ENCODE data around the gene CRIP1.

CRIP1 gene

GRCh38 chr14:105503935-105504692 is 17.4 kb downstream of the CRIP1 start:
- no peak overlapping the region for H3K4me2 ChIP-seq (ENCODE audit: low read depth, low read length, poor library complexity, severe bottlenecking)
- no peaks in the 10 kb centered on the region for H3K9me2 ChIP-seq (replicated peaks; ENCODE audit: insufficient read depth, low read length)
- H3K27me3 ChIP-seq (ENCODE audit: low read length): no peaks in the 10 kb centered on the region
- H3K27ac ChIP-seq (ENCODE audit: low read depth, low read length): no peak overlapping the region
- H3K4me3 ChIP-seq (ENCODE audit: insufficient read depth, low read length, poor library complexity, severe bottlenecking): no peak overlapping the region
- no peak for TF ChIP-seq CTCF (IDR thresholded peaks at IDR 0.05; ENCODE audit: insufficient read depth, low read length, poor library complexity, severe bottlenecking)
- no peak for TF ChIP-seq EZH2phosphoT487 (conservative IDR thresholded peaks at IDR 0.05; ENCODE audit: low read length)
- no peaks in the 10 kb centered on the region for H3K79me2 ChIP-seq (ENCODE audit: insufficient read depth, low read length)
- H4K20me1 ChIP-seq (ENCODE audit: low read depth, low read length): no peaks in the 10 kb centered on the region
- H3F3A ChIP-seq (ENCODE audit: insufficient read depth): no peaks in the 10 kb centered on the region
- H2AFZ ChIP-seq (ENCODE audit: low read depth, low read length, severe bottlenecking): no peak overlapping the region
- H3K9ac ChIP-seq (ENCODE audit: low read length): no peak overlapping the region
- H3K9me3 ChIP-seq (ENCODE audit: insufficient read depth, low read length): no peaks in the 10 kb centered on the region
- no peaks in the 10 kb centered on the region for H3K36me3 ChIP-seq (ENCODE audit: low read length)

DNA sequence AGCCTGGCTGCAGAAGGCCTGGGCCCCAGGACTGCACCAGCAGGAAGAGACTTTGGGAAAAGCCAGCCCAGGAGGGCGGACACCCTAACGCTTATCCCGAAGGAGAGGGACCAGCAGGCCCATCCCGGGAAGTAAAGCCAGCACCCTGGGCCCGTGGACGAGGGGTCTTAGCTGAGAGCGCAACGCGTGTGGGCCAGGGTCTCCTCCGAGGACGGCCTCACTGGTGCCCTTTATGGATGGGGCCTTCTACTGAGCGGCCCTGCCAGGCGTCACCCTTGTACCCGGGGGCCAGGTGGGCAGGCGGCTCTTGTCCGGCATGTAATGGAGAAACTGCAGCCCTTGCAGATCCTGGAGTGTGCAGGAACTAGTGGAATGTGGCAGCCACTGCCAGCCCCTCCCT is 18.4 kb downstream of the CRIP1 start:
- no peak for TF ChIP-seq EZH2phosphoT487 (conservative IDR thresholded peaks at IDR 0.05; ENCODE audit: low read length)
- TF ChIP-seq CTCF (IDR thresholded peaks at IDR 0.05; ENCODE audit: insufficient read depth, low read length, poor library complexity, severe bottlenecking): no peak
- H3K79me2 ChIP-seq (ENCODE audit: insufficient read depth, low read length): no peaks in the 10 kb centered on the region
- no peak overlapping the region for H3K4me3 ChIP-seq (ENCODE audit: insufficient read depth, low read length, poor library complexity, severe bottlenecking)
- H3K9ac ChIP-seq (ENCODE audit: low read length): no peak overlapping the region
- H3K27ac ChIP-seq (ENCODE audit: low read depth, low read length): no peak overlapping the region
- H2AFZ ChIP-seq (ENCODE audit: low read depth, low read length, severe bottlenecking): no peak overlapping the region
- H3K27me3 ChIP-seq (ENCODE audit: low read length): no peaks in the 10 kb centered on the region
- H3K36me3 ChIP-seq (ENCODE audit: low read length): no peaks in the 10 kb centered on the region
- H3K9me2 ChIP-seq (replicated peaks; ENCODE audit: insufficient read depth, low read length): no peaks in the 10 kb centered on the region
- H3K4me2 ChIP-seq (ENCODE audit: low read depth, low read length, poor library complexity, severe bottlenecking): no peak overlapping the region
- H3K9me3 ChIP-seq (ENCODE audit: insufficient read depth, low read length): no peaks in the 10 kb centered on the region
- H3F3A ChIP-seq (ENCODE audit: insufficient read depth): no peaks in the 10 kb centered on the region
- no peaks in the 10 kb centered on the region for H4K20me1 ChIP-seq (ENCODE audit: low read depth, low read length)

- Histone ChIP-seq H3K27me3 (ENCODE audit: low read length) (no peaks in the 10 kb centered on the region), H3F3A (ENCODE audit: insufficient read depth) (no peaks in the 10 kb centered on the region), H3K27ac (ENCODE audit: low read depth, low read length) (no peak overlapping the region), H3K4me3 (ENCODE audit: insufficient read depth, low read length, poor library complexity, severe bottlenecking) (no peak overlapping the region), H2AFZ (ENCODE audit: low read depth, low read length, severe bottlenecking) (no peak overlapping the region), H3K9me3 (ENCODE audit: insufficient read depth, low read length) (no peaks in the 10 kb centered on the region), H3K79me2 (ENCODE audit: insufficient read depth, low read length) (no peaks in the 10 kb centered on the region), H3K9ac (ENCODE audit: low read length) (no peak overlapping the region), H3K4me2 (ENCODE audit: low read depth, low read length, poor library complexity, severe bottlenecking) (no peak overlapping the region), H3K36me3 (ENCODE audit: low read length) (no peaks in the 10 kb centered on the region), H4K20me1 (ENCODE audit: low read depth, low read length) (no peaks in the 10 kb centered on the region), H3K9me2 (replicated peaks; ENCODE audit: insufficient read depth, low read length) (no peaks in the 10 kb centered on the region)
- TF ChIP-seq EZH2phosphoT487 (conservative IDR thresholded peaks at IDR 0.05; ENCODE audit: low read length): no peak
- no peak for TF ChIP-seq CTCF (IDR thresholded peaks at IDR 0.05; ENCODE audit: insufficient read depth, low read length, poor library complexity, severe bottlenecking)
Observed at GRCh38 chr14:105507247-105507646, 20.6 kb downstream of the CRIP1 start.

Data from SU-DHL-6 (cell line).